ENCODE data around the gene DOCK9.

DNA sequence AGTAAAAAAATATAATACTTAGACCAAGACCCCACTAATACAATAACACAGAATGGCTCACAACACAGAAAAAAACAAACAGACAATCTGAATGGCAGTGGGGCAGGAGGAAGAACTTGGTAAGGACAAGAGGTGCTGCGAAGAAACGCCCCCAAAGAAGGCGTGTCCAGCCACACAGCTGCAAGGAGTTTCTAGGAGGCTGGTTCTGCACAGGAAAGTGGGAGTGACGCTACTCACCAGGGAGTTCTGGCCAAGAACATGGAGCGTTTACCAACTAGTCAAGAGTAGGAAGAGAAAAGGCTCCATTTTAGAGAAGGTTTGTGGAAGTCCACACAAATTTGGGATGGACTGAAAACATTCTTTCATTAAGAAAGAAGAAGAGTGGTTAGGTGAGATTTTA is 130.1 kb downstream of the DOCK9 start:
- TF ChIP-seq CTCF (IDR thresholded peaks at IDR 0.05), result no peak
- TF ChIP-seq POLR2A (IDR thresholded peaks at IDR 0.05), result no peak
